ENCODE data around the gene BABAM2. TPM values are rescaled to one million over a fixed set of nuclear protein-coding genes. Genes with fewer than 3 reads are reported as not detected.

BABAM2 gene
- total and polyA plus RNA-seq, 2 of the 4 experiments (the other 2 are of a cell fraction), result 20.9 to 23.1 TPM

- Histone ChIP-seq H3K14ac (replicated peaks; ENCODE audit: low read depth, low read length) (no peak overlapping the region), H3K27me3 (ENCODE audit: control insufficient read depth, insufficient read depth, low read length) (no peaks in the 10 kb centered on the region), H3K27ac (ENCODE audit: insufficient read depth, low read length) (no peak overlapping the region), H2BK20ac (ENCODE audit: low read depth, low read length) (no peak overlapping the region), H4K91ac (ENCODE audit: insufficient read depth, low read depth, low read length) (no peak overlapping the region), H4K5ac (ENCODE audit: low read depth, low read length) (no peak overlapping the region), H3K9ac (ENCODE audit: low read depth, low read length) (no peak overlapping the region), H3K9me1 (ENCODE audit: insufficient read depth, low read length) (peaks cover 2% of the 10 kb centered on the region), H2BK120ac (ENCODE audit: low read depth, low read length) (no peak overlapping the region), H3K4me3 (ENCODE audit: insufficient read depth, low read depth, low read length) (no peak overlapping the region), H3K9me3 (ENCODE audit: control insufficient read depth, insufficient read depth, low read length) (no peaks in the 10 kb centered on the region), H3K4me1 (ENCODE audit: control insufficient read depth, insufficient read depth, low read length) (peaks cover 10% of the 10 kb centered on the region), H2AFZ (replicated peaks; ENCODE audit: low read length, poor library complexity) (no peak overlapping the region), H4K8ac (ENCODE audit: low read depth in 2 of 2, low read length in 2 of 2) (no peak overlapping the region), H2BK5ac (ENCODE audit: low read depth, low read length, poor library complexity, severe bottlenecking) (no peak overlapping the region), H2AK9ac (replicated peaks; ENCODE audit: low read depth, low read length, poor library complexity) (no peak overlapping the region), H3K4ac (ENCODE audit: low read depth, low read length) (no peak overlapping the region), H3K18ac (ENCODE audit: low read depth, low read length) (no peak overlapping the region), H2BK15ac (ENCODE audit: low read depth, low read length) (no peak overlapping the region), H3K4me2 (ENCODE audit: low read depth, low read length) (no peak overlapping the region), H3K23ac (ENCODE audit: low read depth, low read length) (no peak overlapping the region), H3K36me3 (ENCODE audit: control insufficient read depth, insufficient read depth, low read length) (no peaks in the 10 kb centered on the region), H2AK5ac (ENCODE audit: low read depth, low read length) (no peak overlapping the region; the same call in 1 of the 2 replicates), H3K56ac (ENCODE audit: extremely low read depth, insufficient read depth, low read length) (no peak overlapping the region), H3K79me1 (ENCODE audit: low read depth in 1 of 2, low read length in 2 of 2) (no peaks in the 10 kb centered on the region), H4K20me1 (ENCODE audit: insufficient read depth, low read length) (no peaks in the 10 kb centered on the region)
- DNase-seq (no peak), ATAC-seq (ENCODE audit: low read depth) (no peak)
- no TSS peak for BruUV-seq (replicated peaks)
- POLR2A ChIA-PET (ENCODE audit: unreplicated experiment), result no interaction called here
- intact Hi-C loops (cut with micrococcal nuclease), result no loop called here
- in situ Hi-C loops (cut with MboI; ENCODE audit: low sequenced_read_pairs), result no loop called here
- TF ChIP-seq RCOR1 (IDR thresholded peaks at IDR 0.05; ENCODE audit: insufficient replicate concordance, low read length) (no peak), ELK1 (IDR thresholded peaks at IDR 0.05; ENCODE audit: borderline replicate concordance, low read depth, low read length) (no peak)
- dilution Hi-C loops (cut with HindIII; ENCODE audit: low sequenced_read_pairs, unreplicated experiment), result no loop called here
- 86% methylated on average over 1 of the region's 6 CpGs; no CpG with 5 or more reads in 1 of the 2 experiments for WGBS, 2 experiments (ENCODE audit: extremely low coverage in 2 of 2, insufficient read length in 1 of 2)
- CTCF ChIA-PET, result interaction anchor here (0.5 to 0.7 kb wide), 3 partner anchors 39 to 159 kb away, joined by 3 to 6 read pairs (median 4); no protein-coding TSS in a partner anchor
Observed at GRCh38 chr2:28318462-28319117, 428.1 kb downstream of the BABAM2 start.
